ENCODE measurements around the gene RAPGEF2. TPM values are rescaled to one million over a fixed set of nuclear protein-coding genes. Genes with fewer than 3 reads are reported as not detected.

RAPGEF2 gene
- total and polyA plus RNA-seq, 9 of the 15 experiments (the other 6 are each of a cell fraction or from before 2014, with no cell fraction given) = 3.1 to 32.6 (median 23.1) TPM

- TF ChIP-seq HOMEZ (CRISPR knock-in tag; IDR thresholded peaks at IDR 0.05) = no peak
- TF ChIP-seq TEAD1 (CRISPR knock-in tag; IDR thresholded peaks at IDR 0.05) = 0 out of 4 replicates have a peak, but pooled peaks of 1 of the 2 experiments have one; percentile 46
- TF ChIP-seq PHF8 (IDR thresholded peaks at IDR 0.05; ENCODE audit: borderline replicate concordance, low read length) = no peak
- no peak for TF ChIP-seq BCL6 (CRISPR knock-in tag; IDR thresholded peaks at IDR 0.05)
- peak in 1 of 2 experiments; percentile 31; a peak in 2 of 4 replicates for TF ChIP-seq MAZ (CRISPR knock-in tag; conservative IDR thresholded peaks at IDR 0.05 in 1 of 2, IDR thresholded peaks at IDR 0.05 in 1 of 2)
- TF ChIP-seq GABPB1 (CRISPR knock-in tag; IDR thresholded peaks at IDR 0.05) = no peak
- no peak for TF ChIP-seq HDAC8 (tag; IDR thresholded peaks at IDR 0.05)
- TF ChIP-seq ZNF224 (CRISPR knock-in tag; IDR thresholded peaks at IDR 0.05) = no peak
- no peak for TF ChIP-seq NFIX (CRISPR knock-in tag; IDR thresholded peaks at IDR 0.05; ENCODE audit: low read depth)
- no peak for TF ChIP-seq ZBED1 (IDR thresholded peaks at IDR 0.05)
- TF ChIP-seq EHMT2 (IDR thresholded peaks at IDR 0.05) = no peak
- no peak for TF ChIP-seq E2F3 (CRISPR knock-in tag; IDR thresholded peaks at IDR 0.05)
- no peak for TF ChIP-seq FOXM1 (IDR thresholded peaks at IDR 0.05; ENCODE audit: low read depth)
- no peak for TF ChIP-seq FOXM1 (CRISPR knock-in tag; IDR thresholded peaks at IDR 0.05; ENCODE audit: low read depth)
- no peak for TF ChIP-seq ZNF830 (CRISPR knock-in tag; IDR thresholded peaks at IDR 0.05)
- TF ChIP-seq ZNF695 (CRISPR knock-in tag; IDR thresholded peaks at IDR 0.05) = no peak
- no peak for TF ChIP-seq ZC3H4 (CRISPR knock-in tag; IDR thresholded peaks at IDR 0.05; ENCODE audit: borderline replicate concordance)
- no peak for TF ChIP-seq ZZZ3 (IDR thresholded peaks at IDR 0.05)
- TF ChIP-seq ARID3A (IDR thresholded peaks at IDR 0.05; ENCODE audit: borderline replicate concordance, low read depth, low read length) = 0 out of 2 replicates have a peak, but pooled peaks have one; percentile 30
- no peak for TF ChIP-seq USF1 (CRISPR knock-in tag; IDR thresholded peaks at IDR 0.05)
- TF ChIP-seq KLF13 (tag; IDR thresholded peaks at IDR 0.05; ENCODE audit: borderline replicate concordance, low read depth) = no peak
- TF ChIP-seq POU5F1 (IDR thresholded peaks at IDR 0.05; ENCODE audit: borderline replicate concordance, low read depth, low read length, partially characterized antibody) = no peak
- TF ChIP-seq ZFP1 (CRISPR knock-in tag; IDR thresholded peaks at IDR 0.05) = no peak
- TF ChIP-seq MTF1 (CRISPR knock-in tag; IDR thresholded peaks at IDR 0.05; ENCODE audit: borderline replicate concordance) = no peak
- TF ChIP-seq ZNF561 (CRISPR knock-in tag; conservative IDR thresholded peaks at IDR 0.05) = no peak
Measured at GRCh38 chr4:159175085-159175988, 72.5 kb downstream of the RAPGEF2 start (continued).
